Naive thymus-derived CD8-positive, alpha-beta T cell (primary cell): ENCODE measurements around the gene FARP1. TPM values are rescaled to one million over a fixed set of nuclear protein-coding genes. Genes with fewer than 3 reads are reported as not detected.

Experiments used
- ATAC-seq, 2 donors: fragments of 150-1000 bp; cut with Tn5 transposase in 1 of 2; sonication (Bioruptor Pico), chemical (Tn5 transposase) in 1 of 2; 1 replicate in 1 of 2; 2 replicates in 1 of 2; pipeline ENCODE4 v1.10.0; 2021; ENCODE audit warnings: mild to moderate bottlenecking in 2 of 2, moderate library complexity in 2 of 2
- POLR2A ChIA-PET: fragments of 350-600 bp; sonication (Branson Sonifier 250); formaldehyde crosslinking; loops from one replicate; lab custom pipeline; 2021; ENCODE audit warnings: antibody characterized with exemption; lab: Charles Lee
- DNase-seq, 10 donors: peaks; one replicate each; pipeline versions ENCODE4 v3.0.0 to v3.0.0-alpha.2; 2020 to 2022
- H3K27ac Mint-ChIP-seq, 10 donors: one replicate each; pipeline ENCODE4 v1.8.0; 2020 to 2022; ENCODE audit warnings: mild to moderate bottlenecking in 10 of 10, mixed read lengths in 10 of 10, moderate library complexity in 4 of 10, inconsistent platforms in 1 of 10
- H3K27me3 Mint-ChIP-seq, 5 donors: one replicate each; pipeline ENCODE4 v1.8.0; 2021 to 2022; ENCODE audit warnings: mixed read lengths in 5 of 5
- H3K36me3 Mint-ChIP-seq, 3 donors: one replicate each; pipeline ENCODE4 v1.8.0; 2020 to 2022; ENCODE audit warnings: mixed read lengths in 3 of 3, mild to moderate bottlenecking in 2 of 3, inconsistent platforms in 1 of 3
- H3K4me1 Mint-ChIP-seq, 4 donors: one replicate each; pipeline ENCODE4 v1.8.0; 2021 to 2022; ENCODE audit warnings: mixed read lengths in 4 of 4
- H3K4me3 Mint-ChIP-seq, 10 donors: one replicate each; pipeline ENCODE4 v1.8.0; 2020 to 2022; ENCODE audit warnings: mild to moderate bottlenecking in 10 of 10, mixed read lengths in 10 of 10, moderate library complexity in 6 of 10, inconsistent platforms in 1 of 10
- H3K9me3 Mint-ChIP-seq, 9 donors: one replicate each; pipeline ENCODE4 v1.8.0; 2020 to 2022; ENCODE audit warnings: mixed read lengths in 9 of 9, mild to moderate bottlenecking in 3 of 9, inconsistent platforms in 1 of 9, moderate library complexity in 1 of 9
- polyA plus RNA-seq, 3 donors: library from polyadenylated mRNA; unstranded; fragments of 300-500 nt; fragmentation: Illumina TruSeq; gene quantifications; one replicate each; pipeline ENCODE4 v1.2.3, GENCODE V29; 2021
- total RNA-seq, 8 experiments: library from RNA in 2 of 8; stranded (reverse) in 2 of 8; gene quantifications; one replicate each; pipeline ENCODE4 v1.2.3 and lab custom pipeline; 2021 to 2026

FARP1 gene
- total and polyA plus RNA-seq, 5 experiments from 2014 or later: 0.03 to 0.55 (median 0.22) TPM

- Mint-ChIP-seq H3K36me3 (no peaks in the 10 kb centered on the region), H3K4me1 (no peaks in the 10 kb centered on the region), H3K27me3 (peaks cover 2 to 26% (median 9%) of the 10 kb centered on the region in 5 donors), H3K9me3 (no peaks in the 10 kb centered on the region), H3K4me3 (no peak overlapping the region), H3K27ac (no peak overlapping the region)
- POLR2A ChIA-PET: no interaction called here
- ATAC-seq: no peak
- DNase-seq: no peak
Measured at GRCh38 chr13:98344392-98344791, 201.5 kb downstream of the FARP1 start.

- no peaks in the 10 kb centered on the region for H3K4me1 Mint-ChIP-seq
- no peaks in the 10 kb centered on the region for H3K36me3 Mint-ChIP-seq
- H3K27ac Mint-ChIP-seq: peak overlapping the region in 1 of 10 donors; percentile 71
- POLR2A ChIA-PET: no interaction called here
- H3K27me3 Mint-ChIP-seq: peaks cover 2 to 23% (median 9%) of the 10 kb centered on the region in 5 donors
- no peak overlapping the region for H3K4me3 Mint-ChIP-seq
- DNase-seq (peak in 1 of 10 donors; percentile 0), ATAC-seq (no peak)
- H3K9me3 Mint-ChIP-seq: no peaks in the 10 kb centered on the region
Measured at GRCh38 chr13:98345107-98345935, 202.4 kb downstream of the FARP1 start.

- DNase-seq (no peak), ATAC-seq (no peak)
- Mint-ChIP-seq H3K9me3 (no peaks in the 10 kb centered on the region), H3K4me3 (no peak overlapping the region), H3K27me3 (peaks cover 0 to 11% (median 6%) of the 10 kb centered on the region in 5 donors), H3K27ac (no peak overlapping the region), H3K36me3 (no peaks in the 10 kb centered on the region), H3K4me1 (no peaks in the 10 kb centered on the region)
- POLR2A ChIA-PET: no interaction called here
Measured at GRCh38 chr13:98346904-98347636, 204.2 kb downstream of the FARP1 start.

GRCh38 chr13:98347756-98348155 lies 204.9 kb downstream of the FARP1 start:
- no peak for DNase-seq
- ATAC-seq: no peak
- H3K27me3 Mint-ChIP-seq: peaks cover 0 to 11% (median 5%) of the 10 kb centered on the region in 5 donors
- no peaks in the 10 kb centered on the region for H3K36me3 Mint-ChIP-seq
- H3K4me1 Mint-ChIP-seq: no peaks in the 10 kb centered on the region
- POLR2A ChIA-PET: no interaction called here
- no peak overlapping the region for H3K27ac Mint-ChIP-seq
- no peak overlapping the region for H3K4me3 Mint-ChIP-seq
- no peaks in the 10 kb centered on the region for H3K9me3 Mint-ChIP-seq

GRCh38 chr13:98348466-98349200 lies 205.7 kb downstream of the FARP1 start:
- POLR2A ChIA-PET: no interaction called here
- no peaks in the 10 kb centered on the region for H3K9me3 Mint-ChIP-seq
- H3K36me3 Mint-ChIP-seq: no peaks in the 10 kb centered on the region
- DNase-seq (no peak), ATAC-seq (no peak)
- H3K27me3 Mint-ChIP-seq: peaks cover 0 to 7% (median 0%) of the 10 kb centered on the region in 5 donors
- H3K4me3 Mint-ChIP-seq: no peak overlapping the region
- no peak overlapping the region for H3K27ac Mint-ChIP-seq
- no peaks in the 10 kb centered on the region for H3K4me1 Mint-ChIP-seq

GRCh38 chr13:98349731-98350305 lies 206.9 kb downstream of the FARP1 start:
- DNase-seq (no peak), ATAC-seq (no peak)
- POLR2A ChIA-PET: no interaction called here
- Mint-ChIP-seq H3K4me3 (no peak overlapping the region), H3K4me1 (no peaks in the 10 kb centered on the region), H3K27ac (no peak overlapping the region), H3K27me3 (peaks cover 0 to 3% (median 0%) of the 10 kb centered on the region in 5 donors), H3K36me3 (no peaks in the 10 kb centered on the region), H3K9me3 (no peaks in the 10 kb centered on the region)

- Mint-ChIP-seq H3K36me3 (no peaks in the 10 kb centered on the region), H3K27ac (no peak overlapping the region), H3K27me3 (peaks cover 0 to 3% (median 0%) of the 10 kb centered on the region in 5 donors), H3K4me3 (no peak overlapping the region), H3K4me1 (no peaks in the 10 kb centered on the region), H3K9me3 (no peaks in the 10 kb centered on the region)
- POLR2A ChIA-PET: no interaction called here
- no peak for DNase-seq
- ATAC-seq: no peak
Measured at GRCh38 chr13:98350746-98351330, 207.9 kb downstream of the FARP1 start.

- H3K9me3 Mint-ChIP-seq: no peaks in the 10 kb centered on the region
- ATAC-seq (no peak), DNase-seq (no peak)
- no peaks in the 10 kb centered on the region for H3K4me1 Mint-ChIP-seq
- H3K36me3 Mint-ChIP-seq: no peaks in the 10 kb centered on the region
- H3K27ac Mint-ChIP-seq: no peak overlapping the region
- peaks cover 0 to 3% (median 0%) of the 10 kb centered on the region in 5 donors for H3K27me3 Mint-ChIP-seq
- H3K4me3 Mint-ChIP-seq: no peak overlapping the region
- POLR2A ChIA-PET: no interaction called here
Measured at GRCh38 chr13:98351636-98352035, 208.7 kb downstream of the FARP1 start.

GRCh38 chr13:98352226-98352625 lies 209.3 kb downstream of the FARP1 start:
- Mint-ChIP-seq H3K4me3 (no peak overlapping the region), H3K36me3 (no peaks in the 10 kb centered on the region), H3K27me3 (peaks cover 0 to 3% (median 0%) of the 10 kb centered on the region in 5 donors), H3K27ac (no peak overlapping the region), H3K4me1 (no peaks in the 10 kb centered on the region), H3K9me3 (peaks cover 0 to 2% (median 0%) of the 10 kb centered on the region in 9 donors)
- POLR2A ChIA-PET: no interaction called here
- ATAC-seq: no peak
- no peak for DNase-seq

- H3K4me3 Mint-ChIP-seq: no peak overlapping the region
- peaks cover 0 to 6% (median 0%) of the 10 kb centered on the region in 9 donors for H3K9me3 Mint-ChIP-seq
- H3K27me3 Mint-ChIP-seq: peaks cover 0 to 9% (median 3%) of the 10 kb centered on the region in 5 donors
- no peaks in the 10 kb centered on the region for H3K36me3 Mint-ChIP-seq
- no peak overlapping the region for H3K27ac Mint-ChIP-seq
- POLR2A ChIA-PET: no interaction called here
- ATAC-seq: no peak
- DNase-seq: no peak
- H3K4me1 Mint-ChIP-seq: no peaks in the 10 kb centered on the region
Measured at GRCh38 chr13:98353750-98354149, 210.9 kb downstream of the FARP1 start.

GRCh38 chr13:98358937-98359336 lies 216.0 kb downstream of the FARP1 start:
- H3K36me3 Mint-ChIP-seq: no peaks in the 10 kb centered on the region
- POLR2A ChIA-PET: no interaction called here
- peaks cover 0 to 6% (median 0%) of the 10 kb centered on the region in 9 donors for H3K9me3 Mint-ChIP-seq
- no peaks in the 10 kb centered on the region for H3K4me1 Mint-ChIP-seq
- no peak overlapping the region for H3K4me3 Mint-ChIP-seq
- DNase-seq (no peak), ATAC-seq (no peak)
- H3K27me3 Mint-ChIP-seq: peaks cover 0 to 24% (median 9%) of the 10 kb centered on the region in 5 donors
- H3K27ac Mint-ChIP-seq: no peak overlapping the region

- ATAC-seq (no peak), DNase-seq (no peak)
- Mint-ChIP-seq H3K27ac (no peak overlapping the region), H3K27me3 (peaks cover 0 to 24% (median 11%) of the 10 kb centered on the region in 5 donors), H3K36me3 (no peaks in the 10 kb centered on the region), H3K4me3 (no peak overlapping the region), H3K4me1 (no peaks in the 10 kb centered on the region), H3K9me3 (peaks cover 0 to 6% (median 0%) of the 10 kb centered on the region in 9 donors)
- POLR2A ChIA-PET: no interaction called here
Measured at GRCh38 chr13:98360545-98360944, 217.7 kb downstream of the FARP1 start.
